EH (cell line): ENCODE data around the gene TRIM4.

Source experiments
- DNase-seq: peaks from one replicate; pipeline ENCODE4 v3.0.0-alpha.2; 2015; ENCODE audit warnings: low read depth

The TRIM4 gene

GRCh38 chr7:99843808-99844207 lies 75.5 kb downstream of the TRIM4 start:
- DNase-seq = peak; percentile 14

DNA sequence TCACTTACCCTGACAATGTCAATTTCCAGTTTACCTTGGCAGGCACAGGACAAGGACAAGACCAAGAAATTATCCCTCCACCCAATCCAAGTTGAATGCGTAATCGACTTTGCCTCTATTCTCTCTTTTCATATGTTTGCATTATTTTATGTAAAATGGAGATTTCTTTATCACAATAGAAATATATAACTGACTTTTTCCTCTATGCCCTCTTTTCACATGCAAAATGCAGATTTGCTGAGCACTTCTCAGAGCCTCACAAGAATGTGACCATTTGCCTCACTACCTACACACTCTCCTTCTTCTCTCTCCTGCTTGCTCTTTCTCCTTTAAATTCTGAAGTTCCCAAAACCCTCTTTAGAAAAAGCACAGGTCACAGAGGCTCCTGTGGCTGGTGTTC lies 76.4 kb downstream of the TRIM4 start:
- DNase-seq = no peak
